A673 (cell line): ENCODE results near the gene RELN. TPM values are rescaled to one million over a fixed set of nuclear protein-coding genes. Genes with fewer than 3 reads are reported as not detected.

ENCODE experiments used
- BruUV-seq: library from RNA; stranded (reverse); fragments of 400-500 nt; replicated peaks from 2 replicates; lab custom pipeline; 2021; lab: Mats Ljungman, UMichigan
- CTCF ChIA-PET: fragments of 300-600 bp; sonication (Branson Sonifier 250); formaldehyde crosslinking; loops from one replicate; lab custom pipeline; 2022; ENCODE audit warnings: antibody characterized with exemption; lab: Charles Lee
- POLR2A ChIA-PET: fragments of 300-600 bp; sonication (Branson Sonifier 250); formaldehyde crosslinking; loops from one replicate; lab custom pipeline; 2022; ENCODE audit warnings: antibody characterized with exemption; ENCODE audit not compliant: low non-redundant PET; lab: Charles Lee
- DNase-seq: peaks from one replicate; pipeline ENCODE4 v3.0.0-alpha.2; 2015; ENCODE audit warnings: low spot score
- H3K27ac ChIP-seq: fragments of 200-600 bp; sonication (generic); 2 replicates; pipeline ENCODE4 v1.5.1; 2016; ENCODE audit warnings: mixed run types, low read depth, mild to moderate bottlenecking, mixed read lengths, antibody characterized with exemption, low read length; ENCODE audit not compliant: poor library complexity, severe bottlenecking
- H3K27me3 ChIP-seq: fragments of 200-600 bp; sonication (generic); replicated peaks from 2 replicates; pipeline ENCODE4 v1.6.1; 2017; ENCODE audit warnings: mixed run types, low read depth, mild to moderate bottlenecking, mixed read lengths, antibody characterized with exemption, low read length; ENCODE audit not compliant: insufficient read depth, poor library complexity
- H3K36me3 ChIP-seq: fragments of 200-600 bp; sonication (generic); 2 replicates; pipeline ENCODE4 v1.6.1; 2016; ENCODE audit warnings: mixed run types, mild to moderate bottlenecking, mixed read lengths, antibody characterized with exemption, low read length; ENCODE audit not compliant: insufficient read depth, poor library complexity, severe bottlenecking
- H3K4me1 ChIP-seq: fragments of 200-600 bp; sonication (generic); 2 replicates; pipeline ENCODE4 v1.6.1; 2017; ENCODE audit warnings: mixed run types, mild to moderate bottlenecking, mixed read lengths, antibody characterized with exemption, low read length; ENCODE audit not compliant: insufficient read depth, poor library complexity, severe bottlenecking
- H3K4me3 ChIP-seq: fragments of 200-600 bp; sonication (generic); 2 replicates; pipeline ENCODE4 v1.5.1; 2016; ENCODE audit warnings: low read depth, mixed run types, mild to moderate bottlenecking, mixed read lengths, low read length; ENCODE audit not compliant: poor library complexity, severe bottlenecking
- H3K9me3 ChIP-seq: fragments of 200-600 bp; sonication (generic); 2 replicates; pipeline ENCODE4 v1.6.1; 2016; ENCODE audit warnings: mixed run types, low read depth, mild to moderate bottlenecking, mixed read lengths, antibody characterized with exemption, low read length; ENCODE audit not compliant: poor library complexity, severe bottlenecking
- CTCF ChIP-seq: fragments of 300-800, 200-600 bp; sonication (generic); conservative IDR thresholded peaks from 2 replicates; pipeline ENCODE4 v1.5.1; 2017; ENCODE audit warnings: low read depth, mild to moderate bottlenecking, antibody characterized with exemption, low read length, moderate library complexity, mixed read lengths
- EZH2 ChIP-seq: fragments of 200-600 bp; sonication (generic); IDR thresholded peaks from 2 replicates; pipeline ENCODE4 v1.6.1; 2017; ENCODE audit warnings: borderline replicate concordance, low read depth, mild to moderate bottlenecking, mixed read lengths, antibody characterized with exemption, low read length; ENCODE audit not compliant: poor library complexity, severe bottlenecking
- intact Hi-C: fragments of 100-400 bp; cut with micrococcal nuclease; formaldehyde crosslinking; loops from one replicate; pipeline ENCODE4 v1.10.0; 2022; ENCODE audit not compliant: unreplicated experiment
- total RNA-seq: library from RNA; stranded (reverse); gene quantifications from 2 replicates; pipeline ENCODE4 v1.2.3, GENCODE V29; 2021

RELN gene
- total RNA-seq, 1 experiment from 2014 or later = not detected

DNA sequence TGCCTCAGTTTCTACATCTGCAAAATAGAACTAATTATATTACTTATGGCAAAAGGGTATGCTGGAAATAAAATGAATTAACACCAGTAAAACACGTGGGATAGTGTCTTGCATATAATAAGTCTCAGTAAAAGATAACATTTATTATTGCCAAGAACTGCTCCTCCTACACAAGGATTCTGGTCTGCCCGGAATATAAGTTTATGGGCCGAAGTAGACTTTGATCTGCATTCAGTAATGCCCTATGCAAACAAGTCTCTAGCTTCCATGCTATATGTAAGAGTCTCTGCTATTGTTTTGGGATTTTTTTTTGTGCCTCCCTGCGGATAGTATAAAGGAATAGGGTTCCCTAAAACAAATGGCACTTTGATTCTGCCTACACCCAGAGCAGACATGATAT, 417.9 kb downstream of the RELN start:
- ChIA-PET POLR2A (no interaction called here), CTCF (no interaction called here)
- DNase-seq = no peak
- no peak overlapping the region for H3K27ac ChIP-seq
- H3K36me3 ChIP-seq = no peaks in the 10 kb centered on the region
- no peak overlapping the region for H3K4me3 ChIP-seq
- intact Hi-C loops = loop anchor here (5.0 kb wide), 1 partner anchor 696 kb away; no protein-coding TSS in a partner anchor
- H3K4me1 ChIP-seq = no peaks in the 10 kb centered on the region
- peaks cover 76% of the 10 kb centered on the region for H3K27me3 ChIP-seq
- no TSS peak for BruUV-seq
- TF ChIP-seq CTCF (no peak), EZH2 (no peak)
- H3K9me3 ChIP-seq = no peaks in the 10 kb centered on the region

DNA sequence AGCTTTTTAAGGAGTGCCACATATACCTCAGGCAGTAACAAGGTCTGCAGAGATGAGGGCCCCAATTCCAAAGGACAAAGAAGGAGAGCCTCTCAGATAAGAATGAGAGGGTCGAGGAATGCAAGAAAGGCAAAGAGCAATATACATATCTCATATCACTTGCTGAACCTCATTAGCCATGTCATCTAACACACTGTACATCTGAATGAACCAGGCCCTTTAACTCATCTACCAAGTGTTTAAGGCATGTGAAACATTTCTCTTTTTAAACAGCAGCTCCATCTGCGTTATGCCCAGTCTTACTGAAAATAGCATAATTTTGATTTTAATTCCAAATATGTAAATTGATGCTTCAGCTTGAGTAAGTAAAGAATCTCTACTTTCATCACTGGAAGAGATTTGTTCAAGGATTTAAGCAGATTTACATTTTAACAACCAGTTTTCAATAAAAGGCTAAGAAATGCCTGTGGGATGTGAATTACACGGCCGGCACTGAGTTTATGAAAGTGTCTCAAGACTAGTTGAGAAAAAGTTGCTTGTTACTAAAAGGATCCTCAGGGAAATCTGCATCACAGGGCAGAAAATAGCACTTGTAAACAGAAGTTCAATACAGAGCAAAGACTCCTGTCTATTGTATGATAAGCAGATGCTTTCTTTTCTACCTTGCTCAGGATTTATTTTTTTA, 419.7 kb downstream of the RELN start:
- BruUV-seq = no TSS peak
- CTCF ChIA-PET = no interaction called here
- intact Hi-C loops = loop anchor here (5.0 kb wide), 1 partner anchor 698 kb away; no protein-coding TSS in a partner anchor
- Histone ChIP-seq H3K9me3 (no peaks in the 10 kb centered on the region), H3K36me3 (no peaks in the 10 kb centered on the region), H3K4me1 (no peaks in the 10 kb centered on the region), H3K27ac (no peak overlapping the region), H3K4me3 (no peak overlapping the region), H3K27me3 (peaks cover 75% of the 10 kb centered on the region)
- POLR2A ChIA-PET = no interaction called here
- TF ChIP-seq EZH2 = no peak
- no peak for TF ChIP-seq CTCF
- no peak for DNase-seq

GRCh38 chr7:103564416-103564815, 425.0 kb downstream of the RELN start:
- POLR2A ChIA-PET = no interaction called here
- intact Hi-C loops = no loop called here
- H3K4me1 ChIP-seq = no peaks in the 10 kb centered on the region
- CTCF ChIA-PET = no interaction called here
- no TSS peak for BruUV-seq
- H3K9me3 ChIP-seq = no peaks in the 10 kb centered on the region
- DNase-seq = no peak
- no peak overlapping the region for H3K27ac ChIP-seq
- no peaks in the 10 kb centered on the region for H3K36me3 ChIP-seq
- H3K27me3 ChIP-seq = peaks cover 95% of the 10 kb centered on the region
- no peak overlapping the region for H3K4me3 ChIP-seq
- TF ChIP-seq CTCF = no peak
- no peak for TF ChIP-seq EZH2
